Activated T-helper 2 cell treated with anti-CD3 and anti-CD28 coated beads, Interferon-gamma antibody, Interleukin-2, Interleukin-4, amounts not matched to agents 10 μg/mL and 5 μg/mL and 100 μg/mL, durations not matched to agents 14 hours and 24 hours and 36 hours (primary cell): ENCODE data around the gene OR8D4. TPM values are rescaled to one million over a fixed set of nuclear protein-coding genes. Genes with fewer than 3 reads are reported as not detected.

Experiments used
- DNase-seq: peaks from one replicate; pipeline ENCODE4 v3.0.0; 2021; ENCODE audit warnings: low spot score
- H3K27ac Mint-ChIP-seq: one replicate; pipeline ENCODE4 v1.8.0; 2021; ENCODE audit warnings: mixed read lengths
- H3K27me3 Mint-ChIP-seq: one replicate; pipeline ENCODE4 v1.8.0; 2021; ENCODE audit warnings: low read depth, mixed read lengths
- H3K36me3 Mint-ChIP-seq: one replicate; pipeline ENCODE4 v1.8.0; 2021; ENCODE audit warnings: low read depth, mixed read lengths
- H3K4me1 Mint-ChIP-seq: one replicate; pipeline ENCODE4 v1.8.0; 2021; ENCODE audit warnings: low read depth, mixed read lengths
- H3K4me3 Mint-ChIP-seq: one replicate; pipeline ENCODE4 v1.8.0; 2021; ENCODE audit warnings: low read depth, mild to moderate bottlenecking, moderate library complexity, mixed read lengths
- H3K9me3 Mint-ChIP-seq: one replicate; pipeline ENCODE4 v1.8.0; 2021; ENCODE audit warnings: mixed read lengths
- intact Hi-C: fragments of 100-400 bp; cut with micrococcal nuclease; formaldehyde crosslinking; loops from one replicate; pipeline ENCODE4 v1.15.1; 2023
- total RNA-seq: library from RNA; stranded (reverse); gene quantifications from 2 replicates; pipeline ENCODE4 v1.2.3, GENCODE V29; 2022

Gene OR8D4
- total RNA-seq, 1 donor from 2014 or later = not detected

GRCh38 chr11:123920943-123921342, 19.0 kb downstream of the OR8D4 start:
- no peaks in the 10 kb centered on the region for H3K4me1 Mint-ChIP-seq
- DNase-seq = no peak
- no peaks in the 10 kb centered on the region for H3K9me3 Mint-ChIP-seq
- H3K4me3 Mint-ChIP-seq = no peak overlapping the region
- intact Hi-C loops = no loop called here
- peaks cover 3% of the 10 kb centered on the region for H3K27me3 Mint-ChIP-seq
- no peak overlapping the region for H3K27ac Mint-ChIP-seq
- H3K36me3 Mint-ChIP-seq = no peaks in the 10 kb centered on the region

DNA sequence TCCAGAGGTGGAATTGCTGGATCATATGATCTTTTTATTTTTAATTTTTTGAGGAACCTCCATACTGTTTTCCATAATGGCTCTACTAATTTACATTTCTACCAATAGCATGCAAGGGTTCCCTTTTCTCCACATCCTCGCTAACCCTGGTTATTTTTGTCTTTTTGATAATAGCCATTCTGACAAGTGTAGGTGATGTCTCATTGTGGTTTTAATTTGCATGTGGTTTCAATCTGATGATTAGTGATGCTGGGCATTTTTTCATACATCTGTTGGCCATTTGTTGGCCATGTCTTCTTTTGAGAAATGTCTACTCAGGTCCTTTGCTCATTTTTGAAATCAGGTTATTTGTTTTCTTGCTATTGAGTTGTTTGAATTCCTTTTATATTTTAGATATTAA, 22.1 kb downstream of the OR8D4 start:
- DNase-seq = no peak
- intact Hi-C loops = no loop called here
- no peaks in the 10 kb centered on the region for H3K9me3 Mint-ChIP-seq
- no peak overlapping the region for H3K4me3 Mint-ChIP-seq
- no peak overlapping the region for H3K27ac Mint-ChIP-seq
- H3K4me1 Mint-ChIP-seq = no peaks in the 10 kb centered on the region
- no peaks in the 10 kb centered on the region for H3K27me3 Mint-ChIP-seq
- H3K36me3 Mint-ChIP-seq = no peaks in the 10 kb centered on the region

- no peaks in the 10 kb centered on the region for H3K9me3 Mint-ChIP-seq
- H3K4me3 Mint-ChIP-seq = no peak within 1 kb of the TSS
- no peaks in the 10 kb centered on the region for H3K27me3 Mint-ChIP-seq
- H3K36me3 Mint-ChIP-seq = no peaks in the 10 kb centered on the region
- DNase-seq = no peak
- H3K4me1 Mint-ChIP-seq = no peaks in the 10 kb centered on the region
- H3K27ac Mint-ChIP-seq = no peak within 1 kb of the TSS
- intact Hi-C loops = no loop called here
Observed at GRCh38 chr11:123939317-123939716, 37.4 kb downstream of the OR8D4 start, which contains the start of gene OR4D5. Gene OR4D5 (plus strand): TSS chr11:123939617. CDS start chr11:123939617, 0 bp downstream.

DNA sequence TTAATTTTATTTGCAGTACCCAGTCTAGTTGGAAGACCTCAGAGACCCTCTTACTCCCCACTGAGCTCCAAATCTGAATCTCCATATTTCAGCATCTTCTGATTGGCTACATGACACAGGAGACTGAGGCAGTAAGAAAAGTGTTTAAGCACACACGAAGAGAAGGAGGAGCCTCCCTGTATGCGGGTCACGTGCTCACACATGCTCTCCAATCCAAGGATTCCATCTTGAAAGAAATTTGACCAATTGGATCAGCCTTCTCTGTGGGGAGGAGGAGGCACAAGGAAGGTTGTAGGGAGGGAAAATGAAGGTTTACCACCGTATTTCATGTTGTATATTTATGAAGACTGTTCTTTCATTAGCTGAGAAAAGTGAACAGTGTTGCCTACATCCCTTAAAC, 40.4 kb downstream of the OR8D4 start:
- Mint-ChIP-seq H3K9me3 (no peaks in the 10 kb centered on the region), H3K36me3 (no peaks in the 10 kb centered on the region), H3K27ac (no peak overlapping the region), H3K4me3 (no peak overlapping the region), H3K4me1 (no peaks in the 10 kb centered on the region), H3K27me3 (no peaks in the 10 kb centered on the region)
- intact Hi-C loops = no loop called here
- DNase-seq = no peak

DNA sequence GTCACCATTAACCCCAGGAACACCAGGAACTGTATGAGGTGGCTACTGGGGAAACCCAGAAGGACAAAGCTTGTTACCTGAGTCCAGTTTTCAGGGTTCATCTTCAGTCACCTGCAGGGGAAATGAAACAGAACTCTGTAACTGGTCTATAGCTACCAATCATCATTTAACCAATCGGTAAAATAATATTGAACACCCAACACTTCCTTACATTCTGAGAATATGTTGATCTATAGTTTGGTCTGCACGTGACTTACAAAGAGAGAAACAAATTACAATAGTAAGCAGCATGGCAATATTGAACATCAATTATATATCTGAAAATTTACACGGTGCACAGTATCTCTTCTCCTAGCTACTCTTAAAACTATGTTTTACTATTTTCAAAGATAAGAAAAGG, 41.8 kb downstream of the OR8D4 start, which contains the start of gene OR6T1:
OR6T1 (minus strand) TSS at position 101 of the 400 bp plus-strand sequence; CDS start at position 101, 0 bp downstream.
- no peak for DNase-seq
- no peaks in the 10 kb centered on the region for H3K27me3 Mint-ChIP-seq
- H3K9me3 Mint-ChIP-seq = no peaks in the 10 kb centered on the region
- H3K36me3 Mint-ChIP-seq = no peaks in the 10 kb centered on the region
- H3K4me1 Mint-ChIP-seq = no peaks in the 10 kb centered on the region
- no peak within 1 kb of the TSS for H3K27ac Mint-ChIP-seq
- intact Hi-C loops = no loop called here
- H3K4me3 Mint-ChIP-seq = no peak within 1 kb of the TSS

DNA sequence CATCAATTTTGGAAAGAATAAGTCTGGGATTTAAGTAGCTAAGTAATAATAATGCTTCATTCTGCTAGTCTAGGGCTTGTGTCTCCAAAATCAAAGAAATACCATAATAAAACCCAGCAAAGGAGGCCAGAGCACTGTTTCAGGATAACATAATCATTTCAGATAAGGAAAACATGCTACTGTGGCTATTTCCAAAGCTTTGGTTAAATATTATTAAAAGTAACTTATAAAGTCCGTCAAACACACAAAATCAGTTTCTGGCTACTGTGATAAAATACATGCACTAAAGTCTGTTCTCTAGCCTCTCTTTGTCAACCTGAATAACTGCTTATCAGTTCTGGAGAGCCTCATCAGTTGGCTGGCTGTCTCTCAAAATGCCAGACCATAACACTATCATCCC, 43.2 kb downstream of the OR8D4 start:
- Mint-ChIP-seq H3K4me1 (no peaks in the 10 kb centered on the region), H3K27ac (no peak overlapping the region), H3K27me3 (peaks cover 2% of the 10 kb centered on the region), H3K4me3 (no peak overlapping the region), H3K9me3 (no peaks in the 10 kb centered on the region), H3K36me3 (no peaks in the 10 kb centered on the region)
- no peak for DNase-seq
- intact Hi-C loops = no loop called here

DNA sequence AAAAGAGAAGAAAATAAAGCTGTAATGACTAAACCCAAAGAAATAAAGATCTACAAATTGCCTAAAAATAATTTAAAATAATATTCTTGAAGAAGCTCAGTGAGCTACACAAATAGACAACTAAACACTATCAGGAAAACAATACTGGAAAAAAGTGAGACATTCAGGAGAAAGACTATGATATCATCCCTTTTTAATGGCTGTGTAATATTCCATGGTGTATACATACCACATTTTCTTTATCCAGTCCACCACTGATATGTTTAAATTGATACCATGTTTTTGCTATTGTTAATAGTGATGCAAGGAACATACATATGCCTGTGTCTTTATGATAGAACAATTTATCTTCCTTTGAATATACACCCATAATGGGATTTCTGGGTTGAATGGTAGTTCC, 54.8 kb downstream of the OR8D4 start:
- H3K27ac Mint-ChIP-seq = no peak overlapping the region
- DNase-seq = no peak
- H3K4me3 Mint-ChIP-seq = no peak overlapping the region
- H3K9me3 Mint-ChIP-seq = no peaks in the 10 kb centered on the region
- intact Hi-C loops = no loop called here
- H3K27me3 Mint-ChIP-seq = peaks cover 1% of the 10 kb centered on the region
- H3K36me3 Mint-ChIP-seq = no peaks in the 10 kb centered on the region
- H3K4me1 Mint-ChIP-seq = no peaks in the 10 kb centered on the region

Other genes with a start within 250 kb of the OR8D4 start
- gene SCN3B, start 247.5 kb upstream of the OR8D4 start, total RNA-seq = not detected in 2 replicates
- 19.2 and 22.3 TPM in 2 replicates for gene ZNF202, start 160.5 kb upstream of the OR8D4 start, total RNA-seq
- gene OR6X1, start 147.6 kb upstream of the OR8D4 start, total RNA-seq = not detected in 2 replicates
- gene OR6M1, start 95.8 kb upstream of the OR8D4 start, total RNA-seq = not detected in 2 replicates
- gene TMEM225, start 16.5 kb upstream of the OR8D4 start, total RNA-seq = not detected in 2 replicates
- not detected in 2 replicates for gene OR4D5, start 37.5 kb downstream of the OR8D4 start, total RNA-seq
- gene OR6T1, start 41.7 kb downstream of the OR8D4 start, total RNA-seq = not detected in 2 replicates
- gene OR10S1, start 75.6 kb downstream of the OR8D4 start, total RNA-seq = not detected in 2 replicates
- gene OR10G6, start 93.0 kb downstream of the OR8D4 start, total RNA-seq = not detected in 2 replicates
- not detected in 2 replicates for gene OR10G4, start 110.8 kb downstream of the OR8D4 start, total RNA-seq
- not detected in 2 replicates for gene OR10G9, start 120.8 kb downstream of the OR8D4 start, total RNA-seq
- gene OR10G8, start 124.6 kb downstream of the OR8D4 start, total RNA-seq = not detected in 2 replicates
- not detected in 2 replicates for gene OR10G7, start 139.2 kb downstream of the OR8D4 start, total RNA-seq
- gene VWA5A, start 213.3 kb downstream of the OR8D4 start, total RNA-seq = 4.6 TPM in 2 replicates